LHCN-M2 (cell line): ENCODE data around the gene ZSCAN5A. TPM values are rescaled to one million over a fixed set of nuclear protein-coding genes. Genes with fewer than 3 reads are reported as not detected.
"Not testable (repeated sequence)": the region's sequence is repeated elsewhere in the genome, so short reads cannot be mapped to it uniquely, and the experiment has no call there.

Experiments
- DNase-seq: peaks from one replicate; pipeline ENCODE4 v3.0.0-alpha.2; 2012; ENCODE audit warnings: low read depth
- polyA plus RNA-seq: library from polyadenylated mRNA; unstranded; fragments of >200 nt; gene quantifications from one replicate; pipeline ENCODE4 v1.2.1, GENCODE V29; 2012; ENCODE audit warnings: missing spikeins
- total RNA-seq: library from RNA; depleted of rRNA; stranded (reverse); fragments of >200 nt; gene quantifications from 2 replicates; pipeline ENCODE4 v1.2.3, GENCODE V29; 2014; rRNA removed

ZSCAN5A gene
- 2.9 and 4.6 TPM in 2 replicates for total RNA-seq
- polyA plus RNA-seq: 6.8 TPM

- DNase-seq: peak; percentile 90
Observed at GRCh38 chr19:56314381-56315076, at the start of gene ZSCAN5A. Gene ZSCAN5A, minus strand, starts transcription at chr19:56314839. Its CDS starts 89,793 bp downstream, at chr19:56225046.

GRCh38 chr19:56360841-56361240 lies 46.2 kb upstream of the ZSCAN5A start:
- peak; percentile 38 for DNase-seq

GRCh38 chr19:56356944-56357343 lies 42.3 kb upstream of the ZSCAN5A start:
- no peak for DNase-seq

GRCh38 chr19:56355517-56355916 lies 40.9 kb upstream of the ZSCAN5A start:
- no peak for DNase-seq

GRCh38 chr19:56351208-56351607 lies 36.6 kb upstream of the ZSCAN5A start:
- no peak for DNase-seq

- peak; percentile 53 for DNase-seq
Observed at GRCh38 chr19:56350416-56351045, 35.9 kb upstream of the ZSCAN5A start.

- DNase-seq: no peak
Observed at GRCh38 chr19:56348289-56348877, 33.7 kb upstream of the ZSCAN5A start.

GRCh38 chr19:56347163-56347778 lies 32.6 kb upstream of the ZSCAN5A start:
- no peak for DNase-seq

- DNase-seq: peak; percentile 10
Observed at GRCh38 chr19:56341948-56342347, 27.3 kb upstream of the ZSCAN5A start.

- not testable (repeated sequence) for DNase-seq
Observed at GRCh38 chr19:56339031-56339430, 24.4 kb upstream of the ZSCAN5A start.

GRCh38 chr19:56337077-56337476 lies 22.4 kb upstream of the ZSCAN5A start:
- not testable (repeated sequence) for DNase-seq

GRCh38 chr19:56335371-56335770 lies 20.7 kb upstream of the ZSCAN5A start:
- not testable (repeated sequence) for DNase-seq

- peak; percentile 45 for DNase-seq
Observed at GRCh38 chr19:56333506-56333905, 18.9 kb upstream of the ZSCAN5A start.

- DNase-seq: no peak
Observed at GRCh38 chr19:56332695-56333094, 18.1 kb upstream of the ZSCAN5A start.

GRCh38 chr19:56324436-56324835 lies 9.8 kb upstream of the ZSCAN5A start:
- no peak for DNase-seq

- no peak for DNase-seq
Observed at GRCh38 chr19:56321989-56322440, 7.4 kb upstream of the ZSCAN5A start.

GRCh38 chr19:56321254-56321988 lies 6.8 kb upstream of the ZSCAN5A start:
- DNase-seq: no peak

- no peak for DNase-seq
Observed at GRCh38 chr19:56319991-56320390, 5.4 kb upstream of the ZSCAN5A start.

GRCh38 chr19:56317749-56318148 lies 3.1 kb upstream of the ZSCAN5A start:
- no peak for DNase-seq

GRCh38 chr19:56316728-56317127 lies 2.1 kb upstream of the ZSCAN5A start:
- DNase-seq: no peak

- peak; percentile 97 for DNase-seq
Observed at GRCh38 chr19:56315077-56315828, 614 bp upstream of the ZSCAN5A start.
